Peyer's patch (tissue), 4 donors: Measurements from ENCODE around the gene AURKB.

ENCODE experiments used
- CTCF ChIP-seq, 6 experiments: fragments of 450-650 bp in 4 of 6; fragments of 200-600 bp in 2 of 6; sonication (generic) in 1 of 6; IDR thresholded peaks; one replicate each; pipeline ENCODE4 v1.5.1; 2017 to 2019; ENCODE audit warnings: antibody characterized with exemption in 6 of 6, mild to moderate bottlenecking in 3 of 6, moderate library complexity in 1 of 6
- POLR2A ChIP-seq, 2 donors: fragments of 450-650 bp; IDR thresholded peaks; one replicate each; pipeline ENCODE4 v1.5.1; 2017; ENCODE audit warnings: antibody characterized with exemption in 2 of 2, mild to moderate bottlenecking in 2 of 2, moderate library complexity in 2 of 2

- TF ChIP-seq POLR2A (IDR thresholded peaks at IDR 0.05) (no peak), CTCF (IDR thresholded peaks at IDR 0.05) (no peak)
Observed at GRCh38 chr17:8161289-8162232, 48.8 kb downstream of the AURKB start.
